HepG2 (cell line): ENCODE measurements around the gene ZNF888. TPM values are rescaled to one million over a fixed set of nuclear protein-coding genes. Genes with fewer than 3 reads are reported as not detected.

Experiments
- ETV5 ChIP-seq: IDR thresholded peaks from 2 replicates; pipeline ENCODE4 v1.6.1; 2018; ENCODE audit warnings: missing biosample characterization, missing genetic modification reagents, inconsistent platforms, borderline replicate concordance
- GATAD2A ChIP-seq: IDR thresholded peaks from 2 replicates; pipeline ENCODE4 v1.6.1; 2016
- IRF1 ChIP-seq: sonication (generic); formaldehyde crosslinking; IDR thresholded peaks from 2 replicates; pipeline ENCODE4 v1.4.0; 2020; ENCODE audit warnings: low read depth, mild to moderate bottlenecking, missing genetic modification reagents
- MEIS2 ChIP-seq: sonication (generic); formaldehyde crosslinking; IDR thresholded peaks from 2 replicates; pipeline ENCODE4 v1.9.0; 2021; ENCODE audit warnings: mild to moderate bottlenecking, missing genetic modification reagents
- MXD1 ChIP-seq: sonication (generic); formaldehyde crosslinking; IDR thresholded peaks from 2 replicates; pipeline ENCODE4 v1.4.0; 2020; ENCODE audit warnings: mild to moderate bottlenecking, missing genetic modification reagents
- MXD3 ChIP-seq: IDR thresholded peaks from 2 replicates; pipeline ENCODE4 v1.6.1; 2016; ENCODE audit warnings: mild to moderate bottlenecking, missing biosample characterization, missing genetic modification reagents
- NONO ChIP-seq, 2 experiments: fragments of 450-650 bp in 1 of 2; sonication (generic) in 1 of 2; formaldehyde crosslinking in 1 of 2; IDR thresholded peaks in 1 of 2; conservative IDR thresholded peaks in 1 of 2; 2 replicates each; pipeline versions ENCODE4 v1.6.1 to v1.8.0; 2017 to 2022; ENCODE audit warnings: mild to moderate bottlenecking in 1 of 2, missing genetic modification reagents in 1 of 2, moderate library complexity in 1 of 2
- PHF21A ChIP-seq: sonication (generic); formaldehyde crosslinking; IDR thresholded peaks from 2 replicates; pipeline ENCODE4 v1.5.0; 2020; ENCODE audit warnings: mild to moderate bottlenecking, missing genetic modification reagents
- POGZ ChIP-seq: sonication (generic); formaldehyde crosslinking; IDR thresholded peaks from 2 replicates; pipeline ENCODE4 v1.4.0; 2020; ENCODE audit warnings: mild to moderate bottlenecking, missing genetic modification reagents
- RFX3 ChIP-seq: IDR thresholded peaks from 2 replicates; pipeline ENCODE4 v1.6.1; 2016; ENCODE audit warnings: missing biosample characterization, missing genetic modification reagents
- SAP130 ChIP-seq: IDR thresholded peaks from 2 replicates; pipeline ENCODE4 v1.6.1; 2016; ENCODE audit warnings: low read depth
- TEAD3 ChIP-seq: optimal IDR thresholded peaks from 2 replicates; pipeline ENCODE3; 2016; ENCODE audit warnings: borderline replicate concordance
- THAP8 ChIP-seq: sonication (generic); formaldehyde crosslinking; IDR thresholded peaks from 2 replicates; pipeline ENCODE4 v1.5.1; 2020; ENCODE audit warnings: missing genetic modification reagents, mild to moderate bottlenecking, borderline replicate concordance
- ZBTB33 ChIP-seq: sonication (generic); formaldehyde crosslinking; IDR thresholded peaks from 2 replicates; pipeline ENCODE4 v1.4.0; 2020; ENCODE audit warnings: missing genetic modification reagents
- ZNF253 ChIP-seq: sonication (generic); formaldehyde crosslinking; IDR thresholded peaks from 2 replicates; pipeline ENCODE4 v1.8.0; 2022; ENCODE audit warnings: mild to moderate bottlenecking, missing genetic modification reagents, borderline replicate concordance
- ZNF260 ChIP-seq: sonication (generic); formaldehyde crosslinking; IDR thresholded peaks from 2 replicates; pipeline ENCODE4 v1.4.0; 2020; ENCODE audit warnings: missing genetic modification reagents, low read depth, mild to moderate bottlenecking, borderline replicate concordance
- ZXDC ChIP-seq: sonication (generic); formaldehyde crosslinking; IDR thresholded peaks from 2 replicates; pipeline ENCODE4 v1.5.0; 2020; ENCODE audit warnings: mild to moderate bottlenecking, missing genetic modification reagents
- polyA plus RNA-seq, 8 experiments: library from polyadenylated mRNA; depleted of rRNA in 3 of 8; stranded (reverse) in 7 of 8; unstranded in 1 of 8; fragments of >200 nt; fragmentation: Illumina TruSeq in 4 of 8; extraction: Trizol in 4 of 8; gene quantifications; 2 replicates each; pipeline versions ENCODE4 v1.2.1 to v1.2.3, GENCODE V29; 2011 to 2016; ENCODE audit warnings: low read depth in 4 of 8, missing spikeins in 1 of 8, mixed read lengths in 1 of 8; ENCODE audit not compliant: insufficient read depth in 1 of 8
- total RNA-seq, 5 experiments: library from RNA; depleted of rRNA; stranded (reverse); fragments of >200 nt; fragmentation: Illumina TruSeq; extraction: Trizol; gene quantifications; 2 replicates each; pipeline ENCODE4 v1.2.3, GENCODE V29; 2016; ENCODE audit warnings: low read depth in 1 of 5

ZNF888 gene
- total and polyA plus RNA-seq, 2 of the 13 experiments (the other 11 are each of a cell fraction or from before 2014, with no cell fraction given) = 1.7 to 7.6 TPM

GRCh38 chr19:52923778-52924593 lies 758 bp upstream of the ZNF888 start (continued):
- no peak for TF ChIP-seq NONO (IDR thresholded peaks at IDR 0.05)
- TF ChIP-seq NONO (CRISPR knock-in tag; conservative IDR thresholded peaks at IDR 0.05) = 0 out of 2 replicates have a peak, but pooled peaks have one; percentile 47
- no peak for TF ChIP-seq MXD1 (CRISPR knock-in tag)
- peak; percentile 23 for TF ChIP-seq PHF21A
- TF ChIP-seq THAP8 (CRISPR knock-in tag) = no peak
- no peak for TF ChIP-seq IRF1 (CRISPR knock-in tag)
- TF ChIP-seq ZNF260 (CRISPR knock-in tag) = no peak
- peak; percentile 32; the same call in 1 of the 2 replicates for TF ChIP-seq ZBTB33 (CRISPR knock-in tag)
- no peak for TF ChIP-seq ZNF253 (CRISPR knock-in tag)
- no peak for TF ChIP-seq MEIS2
- TF ChIP-seq RFX3 (CRISPR knock-in tag) = no peak
- TF ChIP-seq GATAD2A = no peak
- peak; percentile 49; the same call in 1 of the 2 replicates for TF ChIP-seq SAP130
- 0 out of 2 replicates have a peak, but pooled peaks have one; percentile 23 for TF ChIP-seq ZXDC (CRISPR knock-in tag)
- TF ChIP-seq ETV5 (CRISPR knock-in tag) = peak; percentile 36; the same call in 1 of the 2 replicates
- peak; percentile 23 for TF ChIP-seq TEAD3
- 0 out of 2 replicates have a peak, but pooled peaks have one; percentile 32 for TF ChIP-seq POGZ (CRISPR knock-in tag)
- no peak for TF ChIP-seq MXD3 (CRISPR knock-in tag)
